SJCRH30 (cell line): ENCODE data around the gene NR1H4. TPM values are rescaled to one million over a fixed set of nuclear protein-coding genes. Genes with fewer than 3 reads are reported as not detected.
"Not testable (repeated sequence)": the region's sequence is repeated elsewhere in the genome, so short reads cannot be mapped to it uniquely, and the experiment has no call there.

Source experiments
- DNase-seq, 2 experiments: peaks; one replicate each; pipeline ENCODE4 v3.0.0-alpha.2; 2015 to 2020
- H3K27ac ChIP-seq: fragments of 250-450 bp; sonication (Bioruptor Pico); 2 replicates; pipeline ENCODE4 v1.5.1; 2020; ENCODE audit warnings: mild to moderate bottlenecking, moderate library complexity
- H3K27me3 ChIP-seq: fragments of 250-450 bp; sonication (Bioruptor Pico); 2 replicates; pipeline ENCODE4 v1.5.1; 2020; ENCODE audit warnings: mild to moderate bottlenecking, moderate library complexity
- H3K36me3 ChIP-seq: fragments of 250-450 bp; sonication (Bioruptor Pico); 2 replicates; pipeline ENCODE4 v1.5.1; 2020; ENCODE audit warnings: mild to moderate bottlenecking, moderate library complexity
- H3K4me1 ChIP-seq: fragments of 250-450 bp; sonication (Bioruptor Pico); 2 replicates; pipeline ENCODE4 v1.5.1; 2020; ENCODE audit warnings: mild to moderate bottlenecking, moderate library complexity
- H3K4me3 ChIP-seq: fragments of 250-450 bp; sonication (Bioruptor Pico); 2 replicates; pipeline ENCODE4 v1.5.1; 2020; ENCODE audit warnings: mild to moderate bottlenecking, moderate library complexity
- H3K9me3 ChIP-seq: fragments of 250-450 bp; sonication (Bioruptor Pico); replicated peaks from 2 replicates; pipeline ENCODE4 v1.5.1; 2020; ENCODE audit warnings: mild to moderate bottlenecking, moderate library complexity
- total RNA-seq: library from RNA; depleted of rRNA; stranded (reverse); fragments of >200 nt; shearing (Covaris generic); gene quantifications from 2 replicates; pipeline ENCODE4 v1.2.3, GENCODE V29; 2014; rRNA removed

NR1H4 gene
- not detected in 2 replicates for total RNA-seq

- Histone ChIP-seq H3K27me3 (no peaks in the 10 kb centered on the region), H3K9me3 (no peaks in the 10 kb centered on the region), H3K27ac (no peak within 1 kb of the TSS), H3K4me1 (no peaks in the 10 kb centered on the region), H3K4me3 (no peak within 1 kb of the TSS), H3K36me3 (no peaks in the 10 kb centered on the region)
- DNase-seq = no peak
Observed at GRCh38 chr12:100473716-100474150, at the start of gene NR1H4. Gene NR1H4 (plus strand): TSS chr12:100473866. CDS start chr12:100493324, 19,458 bp downstream.

GRCh38 chr12:100426145-100426544 lies 47.5 kb upstream of the NR1H4 start:
- H3K27ac ChIP-seq = no peak overlapping the region
- H3K9me3 ChIP-seq = no peaks in the 10 kb centered on the region
- no peaks in the 10 kb centered on the region for H3K36me3 ChIP-seq
- no peaks in the 10 kb centered on the region for H3K4me1 ChIP-seq
- H3K4me3 ChIP-seq = no peak overlapping the region
- H3K27me3 ChIP-seq = no peaks in the 10 kb centered on the region
- no peak for DNase-seq

- H3K27me3 ChIP-seq = no peaks in the 10 kb centered on the region
- no peak overlapping the region for H3K4me3 ChIP-seq
- H3K36me3 ChIP-seq = no peaks in the 10 kb centered on the region
- H3K27ac ChIP-seq = no peak overlapping the region
- H3K4me1 ChIP-seq = no peaks in the 10 kb centered on the region
- H3K9me3 ChIP-seq = no peaks in the 10 kb centered on the region
- DNase-seq = no peak
Observed at GRCh38 chr12:100427078-100427477, 46.6 kb upstream of the NR1H4 start.

GRCh38 chr12:100430251-100430650 lies 43.4 kb upstream of the NR1H4 start:
- not testable (repeated sequence) for H3K9me3 ChIP-seq, H3K36me3 ChIP-seq, H3K27me3 ChIP-seq, H3K27ac ChIP-seq, H3K4me1 ChIP-seq
- peak in 1 of 2 experiments; percentile 8 for DNase-seq
- H3K4me3 ChIP-seq = peak overlapping the region; percentile 50

- no peak overlapping the region for H3K4me3 ChIP-seq
- no peak for DNase-seq
Observed at GRCh38 chr12:100433701-100434100, 40.0 kb upstream of the NR1H4 start.

GRCh38 chr12:100434177-100434576 lies 39.5 kb upstream of the NR1H4 start:
- Histone ChIP-seq H3K27me3 (no peaks in the 10 kb centered on the region), H3K9me3 (no peaks in the 10 kb centered on the region), H3K27ac (no peak overlapping the region), H3K4me3 (no peak overlapping the region), H3K36me3 (no peaks in the 10 kb centered on the region), H3K4me1 (peaks cover 9% of the 10 kb centered on the region)
- DNase-seq = no peak

More at GRCh38 chr12:100433701-100434100, 40.0 kb upstream of the NR1H4 start:
- H3K27ac ChIP-seq = no peak overlapping the region
- no peaks in the 10 kb centered on the region for H3K27me3 ChIP-seq
- no peaks in the 10 kb centered on the region for H3K36me3 ChIP-seq
- peaks cover 9% of the 10 kb centered on the region for H3K4me1 ChIP-seq
- H3K9me3 ChIP-seq = no peaks in the 10 kb centered on the region

- no peak for DNase-seq
- Histone ChIP-seq H3K27ac (no peak overlapping the region), H3K9me3 (no peaks in the 10 kb centered on the region), H3K27me3 (no peaks in the 10 kb centered on the region), H3K36me3 (no peaks in the 10 kb centered on the region), H3K4me1 (peaks cover 9% of the 10 kb centered on the region), H3K4me3 (no peak overlapping the region)
Observed at GRCh38 chr12:100435957-100436356, 37.7 kb upstream of the NR1H4 start.

- no peaks in the 10 kb centered on the region for H3K27me3 ChIP-seq
- peaks cover 9% of the 10 kb centered on the region for H3K4me1 ChIP-seq
- H3K27ac ChIP-seq = no peak overlapping the region
- H3K4me3 ChIP-seq = no peak overlapping the region
- H3K9me3 ChIP-seq = no peaks in the 10 kb centered on the region
- no peaks in the 10 kb centered on the region for H3K36me3 ChIP-seq
- peak; percentile 47 to 71 for DNase-seq
Observed at GRCh38 chr12:100437038-100437841, 36.4 kb upstream of the NR1H4 start.

GRCh38 chr12:100439797-100440196 lies 33.9 kb upstream of the NR1H4 start:
- H3K36me3 ChIP-seq = no peaks in the 10 kb centered on the region
- H3K27ac ChIP-seq = no peak overlapping the region
- no peaks in the 10 kb centered on the region for H3K9me3 ChIP-seq
- no peak overlapping the region for H3K4me3 ChIP-seq
- H3K4me1 ChIP-seq = peaks cover 9% of the 10 kb centered on the region
- H3K27me3 ChIP-seq = no peaks in the 10 kb centered on the region
- no peak for DNase-seq

GRCh38 chr12:100442403-100442802 lies 31.3 kb upstream of the NR1H4 start:
- no peaks in the 10 kb centered on the region for H3K9me3 ChIP-seq
- H3K4me1 ChIP-seq = peaks cover 5% of the 10 kb centered on the region
- no peak overlapping the region for H3K4me3 ChIP-seq
- H3K27me3 ChIP-seq = no peaks in the 10 kb centered on the region
- no peak for DNase-seq
- no peaks in the 10 kb centered on the region for H3K36me3 ChIP-seq
- H3K27ac ChIP-seq = no peak overlapping the region

- no peaks in the 10 kb centered on the region for H3K36me3 ChIP-seq
- H3K4me1 ChIP-seq = no peaks in the 10 kb centered on the region
- H3K9me3 ChIP-seq = no peaks in the 10 kb centered on the region
- H3K27me3 ChIP-seq = no peaks in the 10 kb centered on the region
- DNase-seq = no peak
- H3K27ac ChIP-seq = no peak overlapping the region
- no peak overlapping the region for H3K4me3 ChIP-seq
Observed at GRCh38 chr12:100443434-100443833, 30.2 kb upstream of the NR1H4 start.

- no peak for DNase-seq
Observed at GRCh38 chr12:100445081-100445481, 28.6 kb upstream of the NR1H4 start.

GRCh38 chr12:100447381-100447780 lies 26.3 kb upstream of the NR1H4 start:
- H3K9me3 ChIP-seq = no peaks in the 10 kb centered on the region
- no peak for DNase-seq
- H3K27me3 ChIP-seq = no peaks in the 10 kb centered on the region
- H3K36me3 ChIP-seq = no peaks in the 10 kb centered on the region
- H3K4me1 ChIP-seq = no peaks in the 10 kb centered on the region
- H3K4me3 ChIP-seq = no peak overlapping the region
- no peak overlapping the region for H3K27ac ChIP-seq

More at GRCh38 chr12:100445081-100445481, 28.6 kb upstream of the NR1H4 start:
- Histone ChIP-seq H3K4me3 (no peak overlapping the region), H3K27ac (no peak overlapping the region), H3K4me1 (no peaks in the 10 kb centered on the region), H3K36me3 (no peaks in the 10 kb centered on the region), H3K9me3 (no peaks in the 10 kb centered on the region), H3K27me3 (no peaks in the 10 kb centered on the region)

GRCh38 chr12:100448656-100449055 lies 25.0 kb upstream of the NR1H4 start:
- H3K4me3 ChIP-seq = no peak overlapping the region
- no peaks in the 10 kb centered on the region for H3K36me3 ChIP-seq
- H3K27me3 ChIP-seq = no peaks in the 10 kb centered on the region
- H3K4me1 ChIP-seq = no peaks in the 10 kb centered on the region
- H3K27ac ChIP-seq = no peak overlapping the region
- no peak for DNase-seq
- H3K9me3 ChIP-seq = no peaks in the 10 kb centered on the region

GRCh38 chr12:100450735-100451134 lies 22.9 kb upstream of the NR1H4 start:
- Histone ChIP-seq H3K4me1 (no peaks in the 10 kb centered on the region), H3K4me3 (no peak overlapping the region), H3K27me3 (no peaks in the 10 kb centered on the region), H3K36me3 (no peaks in the 10 kb centered on the region), H3K9me3 (no peaks in the 10 kb centered on the region), H3K27ac (no peak overlapping the region)
- DNase-seq = no peak

- no peaks in the 10 kb centered on the region for H3K9me3 ChIP-seq
- no peaks in the 10 kb centered on the region for H3K27me3 ChIP-seq
- no peak for DNase-seq
- no peaks in the 10 kb centered on the region for H3K36me3 ChIP-seq
- H3K4me1 ChIP-seq = no peaks in the 10 kb centered on the region
- no peak overlapping the region for H3K4me3 ChIP-seq
- no peak overlapping the region for H3K27ac ChIP-seq
Observed at GRCh38 chr12:100453951-100454350, 19.7 kb upstream of the NR1H4 start.
